SU-DHL-6 (cell line): Measurements from ENCODE around the gene COP1.

Experiments
- H2AFZ ChIP-seq: fragments of 200-600 bp; sonication (generic); 2 replicates; pipeline ENCODE4 v1.6.1; 2014; ENCODE audit warnings: low read depth, mild to moderate bottlenecking, moderate library complexity, mixed read lengths, antibody characterized with exemption, low read length; ENCODE audit not compliant: severe bottlenecking
- H3F3A ChIP-seq: fragments of 200-600 bp; shearing (Covaris generic); 2 replicates; pipeline ENCODE4 v1.6.0; 2016; ENCODE audit warnings: antibody characterized with exemption, mild to moderate bottlenecking; ENCODE audit not compliant: insufficient read depth
- H3K27ac ChIP-seq: fragments of 200-600 bp; sonication (generic); 2 replicates; pipeline ENCODE4 v1.5.1; 2016; ENCODE audit warnings: low read depth, mild to moderate bottlenecking, low read length, moderate library complexity, mixed read lengths
- H3K27me3 ChIP-seq: fragments of 200-600 bp; sonication (generic), shearing (Covaris generic); 2 replicates; pipeline ENCODE4 v1.6.0; 2014; ENCODE audit warnings: mild to moderate bottlenecking, low read length
- H3K36me3 ChIP-seq: fragments of 200-600 bp; sonication (generic); 2 replicates; pipeline ENCODE4 v1.6.1; 2014; ENCODE audit warnings: mild to moderate bottlenecking, low read length, mixed read lengths
- H3K4me2 ChIP-seq: fragments of 300-600, 200-600 bp; shearing (Covaris generic), sonication (generic); 2 replicates; pipeline ENCODE4 v1.6.0; 2014; ENCODE audit warnings: low read length, low read depth, mild to moderate bottlenecking; ENCODE audit not compliant: poor library complexity, severe bottlenecking
- H3K4me3 ChIP-seq: fragments of 200-600 bp; sonication (generic); 2 replicates; pipeline ENCODE4 v1.5.1; 2014; ENCODE audit warnings: antibody characterized with exemption, low read length, mild to moderate bottlenecking, mixed read lengths; ENCODE audit not compliant: insufficient read depth, poor library complexity, severe bottlenecking
- H3K79me2 ChIP-seq: fragments of 200-600 bp; sonication (generic); 2 replicates; pipeline ENCODE4 v1.6.1; 2014; ENCODE audit warnings: mild to moderate bottlenecking, low read length, moderate library complexity; ENCODE audit not compliant: insufficient read depth
- H3K9ac ChIP-seq: fragments of 200-600 bp; sonication (generic); 2 replicates; pipeline ENCODE4 v1.7.0; 2014; ENCODE audit warnings: mild to moderate bottlenecking, low read length
- H3K9me2 ChIP-seq: fragments of 200-600 bp; sonication (generic); replicated peaks from 2 replicates; pipeline ENCODE4 v1.6.1; 2014; ENCODE audit warnings: low read length; ENCODE audit not compliant: insufficient read depth
- H3K9me3 ChIP-seq: fragments of 200-600 bp; sonication (generic); 2 replicates; pipeline ENCODE4 v1.6.1; 2014; ENCODE audit warnings: low read length, mixed read lengths; ENCODE audit not compliant: insufficient read depth
- H4K20me1 ChIP-seq: fragments of 200-600 bp; sonication (generic); 2 replicates; pipeline ENCODE4 v1.6.1; 2014; ENCODE audit warnings: low read depth, mild to moderate bottlenecking, antibody characterized with exemption, low read length, moderate library complexity, mixed read lengths
- CTCF ChIP-seq: fragments of 200-600 bp; sonication (generic); IDR thresholded peaks from one replicate; pipeline ENCODE4 v1.5.1; 2017; ENCODE audit warnings: antibody characterized with exemption, mild to moderate bottlenecking, low read length, moderate library complexity; ENCODE audit not compliant: insufficient read depth, poor library complexity, severe bottlenecking
- EZH2phosphoT487 ChIP-seq: fragments of 200-600 bp; sonication (generic), shearing (Covaris generic); conservative IDR thresholded peaks from 2 replicates; pipeline ENCODE4 v1.6.1; 2018; ENCODE audit warnings: mild to moderate bottlenecking, antibody characterized with exemption, low read length, moderate library complexity, mixed read lengths

COP1 gene

GRCh38 chr1:175981128-175981527, 226.0 kb downstream of the COP1 start:
- Histone ChIP-seq H3K9me3 (no peaks in the 10 kb centered on the region), H4K20me1 (no peaks in the 10 kb centered on the region), H3F3A (no peaks in the 10 kb centered on the region), H3K27ac (no peak overlapping the region), H3K27me3 (no peaks in the 10 kb centered on the region), H2AFZ (no peak overlapping the region), H3K9ac (no peak overlapping the region), H3K36me3 (peaks cover 33% of the 10 kb centered on the region), H3K4me3 (no peak overlapping the region), H3K4me2 (no peak overlapping the region), H3K79me2 (no peaks in the 10 kb centered on the region), H3K9me2 (no peaks in the 10 kb centered on the region)
- TF ChIP-seq CTCF, result no peak
- no peak for TF ChIP-seq EZH2phosphoT487

GRCh38 chr1:175978926-175979325, 228.2 kb downstream of the COP1 start:
- Histone ChIP-seq H3K9ac (no peak overlapping the region), H3K27ac (no peak overlapping the region), H3K4me2 (no peak overlapping the region), H3K4me3 (no peak overlapping the region), H3K79me2 (no peaks in the 10 kb centered on the region), H2AFZ (no peak overlapping the region), H3K9me2 (no peaks in the 10 kb centered on the region), H3F3A (no peaks in the 10 kb centered on the region), H3K36me3 (peaks cover 18% of the 10 kb centered on the region), H3K9me3 (no peaks in the 10 kb centered on the region), H4K20me1 (no peaks in the 10 kb centered on the region), H3K27me3 (no peaks in the 10 kb centered on the region)
- no peak for TF ChIP-seq CTCF
- no peak for TF ChIP-seq EZH2phosphoT487

GRCh38 chr1:175978476-175978875, 228.6 kb downstream of the COP1 start:
- no peak overlapping the region for H3K9ac ChIP-seq
- no peak overlapping the region for H2AFZ ChIP-seq
- H3K9me3 ChIP-seq, result no peaks in the 10 kb centered on the region
- no peaks in the 10 kb centered on the region for H3K9me2 ChIP-seq
- H3K4me2 ChIP-seq, result no peak overlapping the region
- no peak overlapping the region for H3K4me3 ChIP-seq
- TF ChIP-seq CTCF (no peak), EZH2phosphoT487 (no peak)
- peaks cover 18% of the 10 kb centered on the region for H3K36me3 ChIP-seq
- no peaks in the 10 kb centered on the region for H3F3A ChIP-seq
- H3K27ac ChIP-seq, result no peak overlapping the region
- no peaks in the 10 kb centered on the region for H4K20me1 ChIP-seq
- H3K27me3 ChIP-seq, result no peaks in the 10 kb centered on the region
- H3K79me2 ChIP-seq, result no peaks in the 10 kb centered on the region
